AG20443 (cell line): ENCODE data around the gene DPYSL3.

Experiments
- DNase-seq: peaks from one replicate; pipeline ENCODE4 v3.0.0; 2012; ENCODE audit warnings: low spot score, mixed read lengths

DPYSL3 gene

GRCh38 chr5:147472664-147473475 lies 37.0 kb downstream of the DPYSL3 start:
- DNase-seq = no peak

GRCh38 chr5:147467973-147468508 lies 41.8 kb downstream of the DPYSL3 start:
- DNase-seq = no peak

- DNase-seq = no peak
These were observed 43.4 kb downstream of the DPYSL3 start for GRCh38 chr5:147466360-147466980.

GRCh38 chr5:147465747-147466146 lies 44.1 kb downstream of the DPYSL3 start:
- DNase-seq = no peak

GRCh38 chr5:147464211-147464610 lies 45.7 kb downstream of the DPYSL3 start:
- DNase-seq = peak; percentile 22

GRCh38 chr5:147461915-147462314 lies 48.0 kb downstream of the DPYSL3 start:
- no peak for DNase-seq

GRCh38 chr5:147460380-147460779 lies 49.5 kb downstream of the DPYSL3 start:
- no peak for DNase-seq

- DNase-seq = no peak
These were observed 51.3 kb downstream of the DPYSL3 start for GRCh38 chr5:147458581-147458980.

GRCh38 chr5:147455822-147456450 lies 53.9 kb downstream of the DPYSL3 start:
- peak; percentile 29 for DNase-seq

- peak; percentile 71 for DNase-seq
These were observed 54.7 kb downstream of the DPYSL3 start for GRCh38 chr5:147454996-147455677.

GRCh38 chr5:147453875-147454814 lies 55.7 kb downstream of the DPYSL3 start:
- peak; percentile 95 for DNase-seq

- DNase-seq = no peak
These were observed 57.6 kb downstream of the DPYSL3 start for GRCh38 chr5:147452165-147452811.

GRCh38 chr5:147451193-147451592 lies 58.7 kb downstream of the DPYSL3 start:
- DNase-seq = no peak

GRCh38 chr5:147450606-147451005 lies 59.3 kb downstream of the DPYSL3 start:
- no peak for DNase-seq

- DNase-seq = peak; percentile 18
These were observed 61.1 kb downstream of the DPYSL3 start for GRCh38 chr5:147448766-147449165.

- peak; percentile 33 for DNase-seq
These were observed 63.3 kb downstream of the DPYSL3 start for GRCh38 chr5:147446523-147446922.

- no peak for DNase-seq
These were observed 64.0 kb downstream of the DPYSL3 start for GRCh38 chr5:147445917-147446316.

- no peak for DNase-seq
These were observed 64.8 kb downstream of the DPYSL3 start for GRCh38 chr5:147445090-147445489.

- DNase-seq = no peak
These were observed 67.6 kb downstream of the DPYSL3 start for GRCh38 chr5:147442224-147442623.

GRCh38 chr5:147441191-147441695 lies 68.6 kb downstream of the DPYSL3 start:
- DNase-seq = no peak
